ENCODE data around the gene ROR1.

Gene ROR1

DNA sequence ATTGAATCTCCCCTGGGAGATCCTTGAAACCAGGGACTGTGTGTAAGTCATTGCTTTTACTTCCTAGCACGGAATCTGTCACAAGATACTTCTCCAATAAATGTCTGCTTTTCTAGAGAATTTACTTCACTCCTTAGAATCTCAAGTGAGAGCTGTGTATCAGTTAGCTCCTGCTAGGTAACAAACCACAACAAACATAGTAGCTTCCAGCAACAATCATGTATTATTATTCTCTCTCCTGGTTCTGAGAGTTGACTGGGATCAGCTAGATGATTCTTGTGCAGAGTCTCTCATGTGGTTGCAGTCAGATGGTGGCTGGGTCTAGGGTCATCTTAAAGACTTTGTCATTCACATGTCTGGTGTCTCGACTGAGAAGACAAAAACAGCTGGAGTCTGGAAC, 262.7 kb downstream of the ROR1 start:
- DNase-seq = no peak

DNA sequence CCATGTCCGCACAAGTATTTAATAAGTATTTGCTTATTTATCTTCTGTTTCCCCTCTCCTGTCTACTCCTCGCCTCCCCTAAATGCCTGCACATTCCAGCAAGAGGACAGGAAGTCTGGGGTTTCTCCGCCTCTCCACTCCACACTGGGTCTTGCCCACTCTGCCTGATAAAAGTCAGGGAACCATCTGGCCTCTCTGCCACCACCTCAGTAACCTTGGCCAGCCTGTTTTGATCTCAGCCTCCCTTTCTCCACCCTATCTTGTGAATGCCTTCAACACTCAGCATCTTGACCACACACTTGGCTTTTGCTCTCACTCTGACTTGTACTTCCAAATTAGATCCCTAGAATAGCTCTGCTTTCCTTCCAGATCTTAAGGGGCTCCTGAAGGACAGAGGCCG, 264.3 kb downstream of the ROR1 start:
- no peak for DNase-seq

DNA sequence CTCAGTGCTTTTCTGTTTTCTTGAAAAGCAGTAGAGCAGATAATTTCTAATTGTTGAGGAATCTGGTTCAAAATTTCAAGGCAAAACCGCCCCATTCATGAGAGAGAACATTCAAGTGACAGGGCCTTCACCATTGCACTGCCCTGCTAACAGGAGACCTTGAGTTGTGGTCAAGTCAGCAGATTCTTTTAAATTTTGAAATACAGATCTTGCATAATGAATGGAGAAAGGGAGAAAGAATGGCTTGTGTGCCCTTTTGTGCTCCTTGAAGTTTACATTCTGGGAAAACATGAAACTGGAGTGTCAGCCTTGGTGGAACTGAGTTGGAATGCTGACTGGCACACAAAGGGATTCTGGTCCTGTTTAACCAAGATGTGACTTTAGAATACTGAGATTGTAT, 265.1 kb downstream of the ROR1 start:
- no peak for DNase-seq

DNA sequence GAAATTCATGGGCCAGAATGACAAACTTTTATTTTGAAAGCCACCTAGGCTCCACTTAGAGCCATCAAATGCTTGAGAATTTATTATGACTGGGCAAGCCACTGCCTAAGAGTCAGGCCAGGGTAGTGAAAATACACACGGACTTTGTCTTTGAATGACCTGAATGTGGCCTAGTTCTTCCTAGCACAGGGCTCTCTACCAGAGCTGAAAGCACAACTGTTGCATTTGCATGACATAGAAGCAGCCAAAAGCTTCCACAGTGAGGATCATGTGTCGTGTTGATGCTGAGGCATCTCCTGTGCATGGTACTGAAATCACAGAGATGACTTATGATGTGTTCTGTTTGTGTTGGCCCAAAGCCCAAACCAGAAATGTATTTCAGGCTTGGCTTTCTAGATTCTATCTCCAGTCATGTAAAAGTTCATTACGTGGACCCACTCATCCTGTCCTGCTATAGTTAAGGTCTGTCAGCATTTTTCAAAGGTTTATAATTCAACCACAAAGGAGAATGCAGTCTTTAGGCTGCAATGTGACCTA, 265.6 kb downstream of the ROR1 start:
- peak; percentile 21 to 77 for DNase-seq

DNA sequence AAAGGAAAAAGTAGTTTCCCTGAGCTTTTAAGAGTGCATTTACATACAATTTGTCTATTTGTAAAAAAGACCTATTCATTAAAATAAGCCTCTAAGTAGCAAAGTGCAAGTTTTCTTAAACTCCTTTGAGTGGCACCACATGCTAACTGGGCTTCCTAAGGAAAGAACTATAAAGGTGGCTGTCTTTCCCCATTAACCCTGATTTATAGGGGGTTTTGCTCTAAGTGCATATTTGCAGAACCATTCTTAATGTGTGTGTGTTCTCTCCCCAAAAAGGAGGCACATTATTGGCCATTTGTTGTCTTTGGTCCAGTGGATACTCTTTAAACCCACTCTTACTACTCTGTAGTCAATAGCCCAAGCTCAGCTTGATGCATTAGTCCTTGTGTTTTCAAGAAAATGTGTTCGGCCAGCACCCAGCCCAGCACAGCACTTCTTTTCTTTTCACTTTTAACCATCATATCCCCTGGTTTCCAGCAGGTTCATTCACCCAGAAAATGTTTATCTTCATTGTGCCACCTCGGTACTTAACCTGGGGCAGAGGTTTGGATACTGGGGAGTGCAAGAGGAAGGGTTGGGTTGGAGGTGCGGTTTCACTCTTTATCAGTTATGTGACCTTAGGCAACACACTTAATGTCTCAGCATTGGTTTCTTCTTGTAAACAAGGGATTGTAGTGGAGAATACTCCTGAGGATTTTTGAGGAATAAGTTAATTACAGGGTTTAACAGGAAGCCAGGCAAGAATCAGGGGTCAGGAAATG, 267.7 kb downstream of the ROR1 start:
- no peak for DNase-seq

DNA sequence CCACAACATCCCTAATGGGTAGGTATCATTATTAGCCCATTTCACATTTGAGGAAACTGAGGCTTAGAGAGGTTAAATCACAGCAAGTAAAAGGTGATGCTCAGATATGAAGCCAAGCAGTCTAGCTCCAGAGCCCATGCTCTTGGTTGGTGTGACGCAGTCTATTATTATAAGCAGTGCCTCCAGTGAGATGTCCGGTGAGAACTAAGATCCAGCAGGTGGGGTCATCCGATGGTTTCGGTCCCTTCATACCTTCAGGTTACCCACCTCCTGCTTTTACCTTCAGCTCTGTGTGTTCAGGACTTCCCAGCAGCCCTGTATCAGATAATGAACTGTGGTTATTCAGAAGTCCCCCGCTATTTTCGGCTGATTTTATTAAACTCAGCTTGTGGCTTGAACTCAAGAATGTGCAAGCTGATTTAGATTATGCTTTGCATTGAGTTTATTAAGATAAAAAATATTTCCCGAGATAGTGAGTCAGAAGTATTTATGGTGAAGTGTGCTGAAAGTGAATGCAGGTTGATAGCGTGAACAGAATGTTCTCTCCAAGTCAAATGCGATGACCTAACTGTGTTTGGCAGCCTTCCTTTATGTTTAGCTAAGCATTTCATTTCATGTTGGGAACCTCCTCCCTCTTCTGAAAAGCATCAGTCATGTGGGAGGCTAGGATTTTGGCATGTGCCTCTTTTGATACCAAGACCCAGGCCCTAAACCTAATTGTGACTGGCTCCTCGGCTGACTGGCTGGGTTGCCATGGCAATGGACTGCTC, 268.7 kb downstream of the ROR1 start:
- DNase-seq = peak; percentile 76 to 88

DNA sequence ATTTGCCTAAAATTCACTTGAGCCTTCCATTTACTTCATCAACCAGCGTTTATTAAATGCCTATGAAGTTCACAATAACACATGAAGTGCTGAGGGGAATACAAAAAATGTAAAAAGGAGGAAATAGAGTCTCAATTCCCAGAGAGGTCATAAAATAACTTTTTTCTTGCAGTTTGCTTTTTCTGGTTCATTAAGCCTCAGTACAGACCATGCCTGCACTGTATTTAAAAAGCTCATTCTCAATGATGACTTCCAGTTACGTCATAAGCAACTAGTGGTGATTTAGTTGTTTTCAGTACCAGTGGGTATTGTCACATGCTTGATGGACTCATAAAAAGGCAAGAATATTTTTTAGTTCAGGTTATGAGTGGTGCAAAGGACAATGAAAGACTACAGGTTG, 269.5 kb downstream of the ROR1 start:
- DNase-seq = no peak

DNA sequence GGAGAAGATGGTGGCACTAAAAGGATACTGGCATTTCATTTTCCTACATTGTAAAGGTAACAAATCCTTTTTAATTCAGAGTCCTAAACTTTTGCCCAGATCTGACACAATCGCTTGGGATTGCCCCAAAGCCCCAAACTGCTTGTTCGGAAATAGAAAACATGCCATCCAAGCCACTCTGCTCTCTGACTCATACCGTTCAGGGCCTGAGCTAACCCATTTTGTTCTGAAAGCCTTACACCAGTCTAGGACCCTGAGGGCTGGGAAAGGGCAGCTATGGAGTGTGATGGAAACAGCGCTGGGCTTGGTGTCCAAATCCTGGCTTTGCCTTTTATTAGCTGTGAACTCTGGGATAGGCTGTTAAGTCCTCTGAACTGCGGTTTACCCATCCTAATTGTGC, 270.2 kb downstream of the ROR1 start:
- no peak for DNase-seq

DNA sequence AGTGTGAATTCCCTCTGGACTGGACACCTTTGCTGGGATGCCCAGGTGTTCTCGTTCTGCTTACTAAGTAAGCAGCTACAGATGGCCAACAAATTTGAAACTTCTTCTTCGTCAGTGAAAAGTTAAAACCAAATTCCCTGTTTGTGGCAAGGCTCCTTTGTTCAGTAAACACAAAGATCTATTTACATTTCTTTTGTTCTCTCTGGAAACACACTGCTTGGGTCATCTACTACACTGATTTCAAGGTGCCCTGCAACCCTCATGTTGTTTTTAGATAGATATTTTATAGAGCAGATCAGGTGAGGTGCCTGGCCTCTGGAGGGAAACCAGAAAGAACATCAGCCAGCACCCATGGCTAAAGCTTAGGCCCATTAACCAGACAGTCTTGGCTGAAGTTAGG, 272.4 kb downstream of the ROR1 start:
- DNase-seq = no peak

DNA sequence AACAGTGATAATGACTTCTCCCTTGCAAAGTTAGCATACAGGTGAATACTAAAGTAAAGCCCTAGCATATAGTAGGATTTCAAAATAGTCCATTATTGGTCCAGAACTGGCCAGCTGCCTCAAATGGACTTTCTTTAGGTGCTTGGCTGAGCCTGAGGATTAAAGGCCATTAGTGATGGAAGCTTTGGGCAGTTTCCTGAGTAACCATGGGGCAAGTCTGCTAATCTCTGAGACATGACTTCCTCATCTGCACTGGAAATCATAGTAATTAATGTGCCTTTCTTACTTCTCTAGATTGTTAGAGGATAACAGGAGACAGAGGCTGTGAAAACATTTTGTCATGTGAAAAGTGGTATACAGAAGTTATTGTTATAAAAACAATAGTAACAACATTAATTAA, 273.1 kb downstream of the ROR1 start:
- no peak for DNase-seq

DNA sequence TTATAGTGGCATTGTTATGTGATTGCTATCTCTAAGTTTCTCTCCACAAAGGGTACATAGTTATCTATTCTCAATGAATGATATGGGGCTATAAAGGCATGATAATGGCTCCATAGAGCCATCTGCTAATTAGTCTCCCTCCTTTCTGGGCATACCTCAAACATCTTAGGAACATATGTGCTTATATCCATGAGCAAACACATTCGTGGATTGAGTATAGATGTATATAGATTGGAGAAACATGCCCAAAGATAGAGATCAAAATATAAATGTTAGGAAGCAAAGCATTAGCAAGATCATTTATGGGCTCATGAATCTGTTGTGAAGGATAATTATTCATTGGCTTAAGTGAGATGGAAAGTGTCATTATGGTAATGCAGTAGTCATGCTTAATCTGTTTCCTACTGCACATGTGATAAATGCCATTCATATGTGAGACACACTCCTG, 273.8 kb downstream of the ROR1 start:
- no peak for DNase-seq

DNA sequence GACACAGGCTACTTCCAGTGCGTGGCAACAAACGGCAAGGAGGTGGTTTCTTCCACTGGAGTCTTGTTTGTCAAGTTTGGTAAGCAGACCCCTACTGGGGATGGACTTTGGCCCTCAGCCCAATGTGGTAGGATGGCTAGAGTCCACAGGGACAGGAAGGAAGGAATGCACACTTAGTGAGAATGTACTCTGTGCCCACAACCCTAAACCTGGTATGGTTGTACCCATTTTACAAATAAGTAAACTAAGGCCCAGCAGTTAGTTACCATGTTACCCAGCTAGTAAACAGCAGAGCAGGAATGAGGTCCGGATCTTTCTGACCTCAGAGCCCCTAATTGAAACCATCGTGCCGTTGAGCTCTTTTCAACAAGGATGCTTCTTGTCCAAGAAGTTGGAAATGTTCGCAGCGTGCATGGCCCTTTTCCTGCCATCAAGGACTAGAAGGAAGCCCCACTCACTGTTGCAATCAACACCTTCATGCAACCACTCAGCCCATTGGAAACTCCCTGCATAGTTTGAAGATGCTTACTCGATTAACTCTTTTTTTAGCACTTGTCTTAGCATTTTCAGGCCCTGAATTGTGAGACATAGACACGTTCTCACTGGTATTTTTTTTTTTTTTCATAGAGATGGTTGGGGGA, 276.2 kb downstream of the ROR1 start:
- DNase-seq = no peak

DNA sequence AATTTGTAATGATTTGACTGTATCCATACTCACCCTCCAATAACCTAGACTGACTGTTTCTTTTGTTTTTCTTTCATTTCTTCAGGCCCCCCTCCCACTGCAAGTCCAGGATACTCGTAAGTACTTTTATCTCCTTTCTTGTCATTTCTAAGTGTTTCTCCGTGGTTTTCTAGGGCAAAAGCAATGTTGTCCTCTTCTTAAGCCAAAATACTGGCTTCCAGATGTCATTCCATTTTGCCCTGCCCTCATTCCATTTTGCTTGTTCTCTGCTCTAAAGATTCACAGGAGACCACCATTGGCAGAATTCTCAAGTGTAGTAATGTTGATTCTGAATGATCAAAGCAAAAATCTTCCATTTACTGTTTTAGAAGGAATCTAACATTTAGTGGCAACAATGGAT, 276.8 kb downstream of the ROR1 start:
- no peak for DNase-seq

DNA sequence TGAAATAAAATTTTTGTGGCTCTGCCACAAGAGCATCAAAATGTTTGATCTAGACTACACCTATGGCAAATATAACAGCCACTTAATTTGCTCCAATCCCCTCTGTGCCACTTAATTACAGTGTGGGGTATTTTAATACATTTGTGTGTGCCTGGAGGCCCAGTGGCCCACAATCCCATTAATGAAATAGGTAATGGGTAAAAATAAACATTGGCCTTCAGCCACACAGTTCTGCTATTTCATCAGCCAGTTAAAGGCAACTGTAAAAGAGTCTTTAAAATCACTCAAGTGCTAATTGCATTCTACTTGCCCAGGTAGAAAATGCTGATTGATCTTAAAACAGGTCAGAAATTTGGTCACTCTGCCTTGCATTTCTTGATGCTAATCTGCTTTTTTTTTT, 278.0 kb downstream of the ROR1 start:
- no peak for DNase-seq

DNA sequence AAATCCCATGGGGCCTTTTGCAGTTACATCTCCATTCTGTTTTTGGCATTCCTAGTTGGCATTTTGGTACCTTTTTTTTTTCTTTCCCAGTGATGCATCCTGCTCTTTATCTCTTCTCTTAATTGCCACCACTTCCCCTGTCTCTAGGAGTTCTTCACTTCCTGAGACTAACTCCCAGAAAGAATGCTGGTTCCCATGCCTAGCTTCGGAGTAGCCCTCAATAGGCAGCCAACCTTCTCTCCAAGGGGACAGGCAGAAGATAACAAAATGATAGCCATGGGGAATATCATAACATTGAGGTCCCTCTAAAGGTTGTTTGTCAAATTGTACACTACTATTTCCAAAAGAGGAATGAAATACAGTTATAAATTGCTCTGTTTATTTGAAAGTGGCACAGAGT, 279.0 kb downstream of the ROR1 start:
- no peak for DNase-seq

DNA sequence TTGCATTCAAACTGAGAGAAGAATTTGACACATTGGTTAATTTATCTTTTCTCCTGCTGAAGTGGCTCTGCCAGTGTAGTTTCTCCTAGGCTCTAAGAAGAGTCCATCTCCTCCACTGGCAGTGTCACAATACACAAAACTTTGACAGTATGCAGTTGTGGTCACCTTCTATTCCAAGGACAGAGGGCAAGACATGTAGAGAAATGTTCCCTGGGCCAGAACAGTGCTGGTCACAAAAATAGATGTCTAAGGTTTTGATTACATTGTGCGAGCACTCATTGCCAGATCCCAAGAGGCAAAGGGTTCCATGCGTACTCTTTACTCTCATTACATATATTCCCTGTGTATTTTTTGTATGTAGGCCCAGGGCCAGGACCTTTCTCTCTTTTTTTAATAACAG, 281.5 kb downstream of the ROR1 start:
- no peak for DNase-seq

DNA sequence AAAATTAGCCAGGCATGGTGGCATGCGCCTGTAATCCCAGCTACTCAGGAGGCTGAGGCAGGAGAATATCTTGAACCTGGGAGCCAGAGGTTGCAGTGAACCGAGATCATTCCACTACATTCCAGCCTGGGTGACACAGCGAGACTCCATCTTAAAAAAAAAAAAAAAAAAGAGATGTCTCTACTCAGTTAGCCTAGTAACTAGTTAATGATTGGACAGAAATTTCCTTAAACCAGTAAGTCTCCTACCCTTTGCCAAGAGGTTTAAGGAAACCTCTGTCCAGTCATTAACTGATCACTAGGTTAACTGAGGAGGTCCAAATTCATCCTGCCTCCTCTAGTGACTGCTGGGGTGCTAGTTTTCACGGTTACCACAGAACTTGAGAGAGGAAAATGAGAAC, 285.7 kb downstream of the ROR1 start:
- no peak for DNase-seq

DNA sequence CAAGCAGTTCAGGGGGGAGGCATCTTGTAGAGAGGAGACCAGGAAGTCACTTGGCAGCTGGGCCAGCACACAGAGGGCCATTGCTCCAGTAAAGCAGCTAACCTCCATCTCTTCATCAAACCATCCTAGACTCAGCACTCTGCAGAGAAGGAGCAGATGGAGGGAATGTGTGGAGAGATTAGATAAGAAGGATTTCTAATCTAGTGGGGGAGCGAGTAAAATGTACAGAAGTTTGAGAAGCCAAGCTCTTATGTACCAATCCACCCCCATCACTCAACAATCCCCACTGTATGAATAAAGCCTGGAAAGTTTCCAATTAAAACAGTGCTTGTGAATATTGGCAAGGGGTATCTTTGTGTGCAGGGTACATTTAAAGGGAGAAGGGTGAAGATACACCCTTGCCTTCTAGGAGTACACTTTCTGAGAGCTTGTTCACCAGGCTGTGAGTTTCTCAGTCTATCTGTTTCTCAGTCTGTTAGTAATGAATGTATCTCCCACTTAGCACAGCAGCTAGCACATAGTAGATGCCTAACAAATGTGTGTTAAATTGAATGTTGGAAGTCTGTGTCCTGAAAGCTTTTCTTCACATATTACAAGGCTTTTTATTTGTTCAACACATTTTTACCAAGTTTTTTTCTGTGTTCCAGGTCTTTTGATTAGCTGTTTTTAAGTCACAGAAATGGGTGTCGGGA, 286.9 kb downstream of the ROR1 start:
- DNase-seq = peak in 1 of 2 experiments; percentile 42

DNA sequence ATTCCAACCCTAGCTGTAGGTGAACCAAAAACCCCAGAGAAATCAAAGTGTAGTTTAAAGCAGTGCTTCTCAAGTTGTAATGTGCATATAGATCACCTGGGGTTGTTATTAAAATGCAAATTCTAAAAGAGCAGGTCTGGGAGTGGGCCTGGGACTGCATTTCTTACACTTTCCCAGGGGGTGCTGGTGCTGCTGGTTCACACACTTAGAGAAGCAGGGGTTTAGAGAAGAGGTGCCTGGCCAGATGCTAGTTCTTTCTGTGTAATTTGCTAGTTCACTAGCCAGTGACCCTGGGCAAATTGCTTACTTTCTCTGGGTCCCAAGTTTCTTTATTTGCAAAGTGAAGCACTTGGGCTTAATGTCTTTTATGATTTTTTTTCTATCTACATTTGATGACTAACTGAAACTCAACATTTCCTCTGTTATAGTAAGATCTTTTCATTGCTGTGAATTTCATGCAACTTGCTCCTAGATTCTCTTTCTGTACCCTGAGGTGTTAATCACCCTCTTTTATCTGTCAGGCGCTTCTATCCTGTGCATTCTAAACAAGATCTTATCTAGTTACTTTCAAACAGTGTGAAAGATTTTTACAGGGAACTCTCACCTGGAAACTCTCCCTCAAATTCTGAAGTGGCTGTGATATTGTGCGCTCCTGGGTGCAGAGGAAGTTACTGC, 287.8 kb downstream of the ROR1 start:
- DNase-seq = no peak

DNA sequence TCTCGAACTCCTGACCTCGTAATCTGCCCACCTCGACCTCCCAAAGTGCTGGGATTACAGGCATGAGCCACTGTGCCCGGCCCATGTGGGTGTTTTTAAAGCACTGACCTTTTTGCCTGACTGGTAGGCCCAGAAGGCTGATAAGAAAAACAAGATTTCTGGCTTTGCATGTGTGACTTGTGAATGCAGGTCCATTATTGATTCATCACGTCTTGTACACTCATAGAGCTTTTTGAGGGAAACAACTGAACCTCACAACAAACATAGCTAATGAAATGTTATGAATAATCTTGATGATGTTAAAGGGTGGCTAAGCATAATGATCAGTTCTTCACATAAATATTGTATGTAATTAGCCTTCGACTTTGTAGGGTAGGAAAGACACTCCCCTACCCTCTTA, 288.7 kb downstream of the ROR1 start:
- no peak for DNase-seq

DNA sequence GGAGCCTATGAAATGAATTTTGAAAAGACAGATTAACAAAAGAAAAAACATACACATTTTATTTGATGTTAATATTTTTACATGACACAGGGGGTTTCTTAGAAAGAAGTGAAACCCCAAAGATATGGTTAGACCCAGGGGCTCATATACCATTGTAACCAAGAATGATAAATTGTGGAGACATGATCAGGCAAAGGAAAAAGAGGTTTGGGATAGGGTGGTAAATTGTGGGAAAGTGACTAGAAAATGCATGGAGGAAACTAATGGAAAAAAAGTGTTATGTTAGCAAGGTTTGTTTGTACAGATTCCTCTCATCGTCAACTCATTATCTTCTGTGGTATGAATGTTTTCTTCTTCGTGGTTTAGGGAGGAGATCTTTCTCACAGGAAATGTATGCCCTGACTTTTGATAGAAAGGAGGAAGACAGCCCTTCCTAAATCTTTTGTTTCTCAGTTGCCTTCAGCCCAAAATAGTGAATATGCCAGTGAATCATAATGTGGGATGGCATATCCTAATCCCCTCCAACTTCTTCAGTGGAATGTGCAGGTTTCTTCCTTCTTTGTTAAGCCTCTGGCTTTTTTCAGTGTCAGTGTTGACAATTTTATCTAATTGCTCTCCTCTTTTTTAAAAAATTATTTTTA, 289.2 kb downstream of the ROR1 start:
- no peak for DNase-seq

DNA sequence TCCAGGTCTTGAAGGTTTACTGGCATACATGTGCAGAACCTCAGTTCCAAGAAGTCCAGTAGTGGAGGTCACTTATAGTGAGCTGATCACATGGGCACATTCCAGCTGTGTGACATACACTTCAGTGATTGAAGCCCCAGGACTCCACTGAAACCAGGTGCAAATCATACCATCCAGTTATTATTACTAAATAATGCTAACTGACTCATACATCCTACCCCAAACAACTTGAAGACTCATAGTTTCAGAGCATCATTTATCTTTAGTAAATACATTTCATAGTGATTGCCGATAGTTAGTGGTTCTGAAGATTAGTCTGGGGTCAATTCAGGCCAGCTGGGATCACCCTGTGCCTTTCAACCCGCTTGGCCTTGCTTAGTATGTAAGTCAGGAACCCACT, 291.8 kb downstream of the ROR1 start:
- no peak for DNase-seq
